Thyroid gland (tissue), 4 donors: Measurements from ENCODE around the gene PDE8A. TPM values are rescaled to one million over a fixed set of nuclear protein-coding genes. Genes with fewer than 3 reads are reported as not detected.

Source experiments
- DNase-seq, 2 donors: peaks; one replicate each; pipeline ENCODE4 v3.0.0-alpha.2; 2019
- H3K27ac ChIP-seq, 3 donors: fragments of 200-600 bp; sonication (generic); 1 replicate in 2 of 3; 2 replicates in 1 of 3; pipeline ENCODE4 v1.5.1; 2016 to 2019; ENCODE audit warnings: mild to moderate bottlenecking in 1 of 3, moderate library complexity in 1 of 3
- H3K27me3 ChIP-seq: fragments of 200-600 bp; sonication (generic); one replicate; pipeline ENCODE4 v1.5.1; 2019
- H3K36me3 ChIP-seq, 2 donors: fragments of 200-600 bp; sonication (generic); one replicate each; pipeline ENCODE4 v1.5.1; 2016 to 2019
- H3K4me1 ChIP-seq, 2 donors: fragments of 200-600 bp; sonication (generic); one replicate each; pipeline ENCODE4 v1.5.1; 2017 to 2019
- H3K4me3 ChIP-seq, 3 donors: fragments of 200-600 bp; sonication (generic); replicated peaks in 1 of 3; 1 replicate in 2 of 3; 2 replicates in 1 of 3; pipeline ENCODE4 v1.5.1; 2016; ENCODE audit warnings: mild to moderate bottlenecking in 1 of 3
- H3K9me3 ChIP-seq: fragments of 200-600 bp; sonication (generic); one replicate; pipeline ENCODE4 v1.5.1; 2017
- POLR2A ChIP-seq, 2 donors: fragments of 450-650 bp; IDR thresholded peaks; one replicate each; pipeline ENCODE4 v1.6.1; 2017; ENCODE audit warnings: antibody characterized with exemption in 2 of 2, mild to moderate bottlenecking in 2 of 2, moderate library complexity in 1 of 2
- WGBS, 2 donors: methylation state at CpG; one replicate each; pipeline ENCODE4 v1.1.5; 2017; 5-methylcytosine and 5-hydroxymethylcytosine counted together
- intact Hi-C: fragments of 100-400 bp; cut with DNase I; formaldehyde crosslinking; loops from one replicate; pipeline ENCODE4 v1.15.1; 2023
- total RNA-seq, 4 donors: library from RNA; depleted of rRNA; stranded (reverse); fragments of >200 nt; gene quantifications; one replicate each; pipeline ENCODE4 v1.2.3, GENCODE V29; 2016
- TF ChIP-seq, protein P1 (sequence below), 6 experiments: fragments of 200-600 bp in 3 of 6; fragments of 450-650 bp in 3 of 6; sonication (generic) in 3 of 6; IDR thresholded peaks; one replicate each; pipeline ENCODE4 v1.5.1; 2016 to 2019; ENCODE audit warnings: antibody characterized with exemption in 6 of 6, mild to moderate bottlenecking in 2 of 6, inconsistent platforms in 1 of 6, moderate library complexity in 1 of 6

Gene PDE8A
- total RNA-seq, 4 donors from 2014 or later: 31.6 to 52.1 (median 35.2) TPM

DNA sequence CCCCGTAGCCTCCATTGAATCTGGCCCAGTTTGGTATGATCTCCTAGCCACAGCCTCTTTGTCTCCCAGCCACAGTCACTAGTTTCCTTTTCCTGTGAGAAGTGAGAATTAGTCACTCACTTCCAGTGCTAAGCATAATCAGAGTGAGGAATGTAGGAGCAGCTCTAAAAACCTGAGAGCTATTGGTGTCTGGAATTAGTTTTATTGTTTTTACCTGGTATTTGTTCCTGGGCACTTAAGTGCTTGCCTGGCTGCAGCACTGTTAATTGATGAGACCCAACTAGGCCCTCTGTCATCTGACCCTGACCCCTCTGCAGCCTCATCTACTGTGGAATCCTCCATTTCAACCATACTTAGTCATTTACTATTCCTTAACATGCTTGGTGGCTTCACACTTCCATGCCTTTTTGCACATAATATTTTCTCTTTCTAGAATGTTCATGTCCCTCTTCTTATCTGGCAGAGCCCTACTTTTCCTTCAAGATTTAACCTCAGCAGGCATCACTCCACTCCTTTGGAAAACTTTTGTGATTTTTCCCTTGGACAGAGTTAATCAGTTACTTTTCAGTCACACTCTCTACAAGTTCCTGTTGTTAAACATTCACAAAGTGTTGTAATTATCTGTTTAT is 48.8 kb downstream of the PDE8A start:
- no peaks in the 10 kb centered on the region for H3K27me3 ChIP-seq
- WGBS, 2 donors: 81 to 85% methylated on average over 1 of the region's 1 CpG
- intact Hi-C loops: no loop called here
- DNase-seq: no peak
- H3K9me3 ChIP-seq: no peaks in the 10 kb centered on the region
- H3K36me3 ChIP-seq: no peaks in the 10 kb centered on the region
- H3K27ac ChIP-seq: no peak overlapping the region
- peaks cover 14 to 48% of the 10 kb centered on the region in 2 donors for H3K4me1 ChIP-seq
- no peak for TF ChIP-seq POLR2A (IDR thresholded peaks at IDR 0.05)
- TF ChIP-seq, protein P1, sequence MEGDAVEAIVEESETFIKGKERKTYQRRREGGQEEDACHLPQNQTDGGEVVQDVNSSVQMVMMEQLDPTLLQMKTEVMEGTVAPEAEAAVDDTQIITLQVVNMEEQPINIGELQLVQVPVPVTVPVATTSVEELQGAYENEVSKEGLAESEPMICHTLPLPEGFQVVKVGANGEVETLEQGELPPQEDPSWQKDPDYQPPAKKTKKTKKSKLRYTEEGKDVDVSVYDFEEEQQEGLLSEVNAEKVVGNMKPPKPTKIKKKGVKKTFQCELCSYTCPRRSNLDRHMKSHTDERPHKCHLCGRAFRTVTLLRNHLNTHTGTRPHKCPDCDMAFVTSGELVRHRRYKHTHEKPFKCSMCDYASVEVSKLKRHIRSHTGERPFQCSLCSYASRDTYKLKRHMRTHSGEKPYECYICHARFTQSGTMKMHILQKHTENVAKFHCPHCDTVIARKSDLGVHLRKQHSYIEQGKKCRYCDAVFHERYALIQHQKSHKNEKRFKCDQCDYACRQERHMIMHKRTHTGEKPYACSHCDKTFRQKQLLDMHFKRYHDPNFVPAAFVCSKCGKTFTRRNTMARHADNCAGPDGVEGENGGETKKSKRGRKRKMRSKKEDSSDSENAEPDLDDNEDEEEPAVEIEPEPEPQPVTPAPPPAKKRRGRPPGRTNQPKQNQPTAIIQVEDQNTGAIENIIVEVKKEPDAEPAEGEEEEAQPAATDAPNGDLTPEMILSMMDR (IDR thresholded peaks at IDR 0.05): no peak
- H3K4me3 ChIP-seq: no peak overlapping the region

DNA sequence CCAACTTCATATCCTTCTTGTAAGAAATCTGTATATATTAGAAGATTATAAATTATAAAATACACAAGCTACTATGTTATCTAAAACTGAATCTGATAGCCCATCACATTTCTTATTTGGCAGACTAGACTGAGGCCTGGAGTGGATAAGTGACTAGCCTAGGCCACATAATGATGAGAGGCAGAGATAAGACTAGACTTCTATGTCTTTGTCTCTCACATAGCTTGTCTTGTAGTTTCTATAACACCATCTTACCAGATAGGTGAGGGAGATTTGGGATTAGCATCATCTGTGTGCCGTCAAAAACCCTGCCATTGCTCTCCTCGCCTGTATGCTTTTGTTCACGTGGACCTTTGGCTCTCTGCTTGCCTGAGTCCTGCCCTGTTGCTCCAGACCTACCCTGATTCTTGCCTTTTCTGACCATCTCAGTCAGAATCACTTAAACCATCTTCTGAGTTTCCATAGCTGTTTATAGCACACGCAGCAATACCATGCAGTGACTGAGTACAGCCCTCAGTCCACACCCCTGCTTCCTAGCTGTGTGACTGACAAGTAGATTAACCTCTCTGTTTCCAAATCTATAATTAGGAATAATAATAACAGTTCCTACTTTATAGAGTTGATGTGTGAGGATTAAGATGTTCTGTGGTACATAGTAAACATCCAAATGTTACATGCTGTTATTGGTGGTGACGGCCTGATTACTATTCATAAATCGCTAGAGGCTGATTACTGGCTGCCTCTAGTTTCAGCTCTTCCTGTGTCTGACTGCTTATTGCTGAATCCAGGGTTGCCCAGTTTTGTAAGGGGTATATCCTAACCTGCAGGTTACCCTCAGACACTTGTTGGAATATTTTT is 49.7 kb downstream of the PDE8A start:
- no peaks in the 10 kb centered on the region for H3K9me3 ChIP-seq
- 91 to 93% methylated on average over 6 of the region's 6 CpGs for WGBS, 2 donors
- intact Hi-C loops: no loop called here
- no peak overlapping the region for H3K27ac ChIP-seq
- no peaks in the 10 kb centered on the region for H3K27me3 ChIP-seq
- no peak overlapping the region for H3K4me3 ChIP-seq
- no peak for DNase-seq
- no peak for TF ChIP-seq POLR2A (IDR thresholded peaks at IDR 0.05)
- TF ChIP-seq, protein P1 (IDR thresholded peaks at IDR 0.05): no peak
- H3K36me3 ChIP-seq: no peaks in the 10 kb centered on the region
- peaks cover 14 to 39% of the 10 kb centered on the region in 2 donors for H3K4me1 ChIP-seq

DNA sequence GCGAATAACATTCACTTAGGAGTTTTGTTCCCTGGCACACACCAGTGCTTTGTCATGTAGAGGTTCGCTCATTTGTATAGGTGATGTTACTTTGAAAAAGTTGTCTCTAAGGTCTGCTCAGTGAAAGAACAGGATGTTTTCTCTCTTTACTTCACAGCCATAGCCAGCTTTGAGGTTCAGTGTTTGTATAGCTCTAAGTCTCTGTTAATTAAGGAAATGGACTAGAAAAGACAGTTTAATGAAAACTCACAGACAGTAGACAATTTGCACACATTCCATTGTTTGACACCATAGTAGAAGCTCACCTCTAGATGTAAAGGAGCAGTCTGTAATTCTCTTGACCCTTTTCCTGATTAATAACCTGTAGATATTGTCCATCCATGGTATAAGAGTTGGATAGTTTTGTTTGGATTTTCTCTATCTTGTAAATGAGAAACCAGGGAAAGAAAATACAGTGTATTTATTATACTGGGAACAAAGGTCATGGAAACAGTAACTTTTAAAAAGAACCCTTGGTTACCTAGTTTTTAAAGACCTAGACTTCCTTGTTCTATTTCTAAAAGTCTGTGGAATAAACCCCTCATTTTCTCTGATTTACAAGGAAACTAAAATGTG is 50.4 kb downstream of the PDE8A start:
- intact Hi-C loops: no loop called here
- 89 to 90% methylated on average over 2 of the region's 2 CpGs for WGBS, 2 donors
- no peak overlapping the region for H3K27ac ChIP-seq
- H3K27me3 ChIP-seq: no peaks in the 10 kb centered on the region
- TF ChIP-seq, protein P1 (IDR thresholded peaks at IDR 0.05): no peak
- TF ChIP-seq POLR2A (IDR thresholded peaks at IDR 0.05): no peak
- no peaks in the 10 kb centered on the region for H3K9me3 ChIP-seq
- peaks cover 6 to 32% of the 10 kb centered on the region in 2 donors for H3K4me1 ChIP-seq
- H3K36me3 ChIP-seq: no peaks in the 10 kb centered on the region
- DNase-seq: no peak
- H3K4me3 ChIP-seq: no peak overlapping the region

DNA sequence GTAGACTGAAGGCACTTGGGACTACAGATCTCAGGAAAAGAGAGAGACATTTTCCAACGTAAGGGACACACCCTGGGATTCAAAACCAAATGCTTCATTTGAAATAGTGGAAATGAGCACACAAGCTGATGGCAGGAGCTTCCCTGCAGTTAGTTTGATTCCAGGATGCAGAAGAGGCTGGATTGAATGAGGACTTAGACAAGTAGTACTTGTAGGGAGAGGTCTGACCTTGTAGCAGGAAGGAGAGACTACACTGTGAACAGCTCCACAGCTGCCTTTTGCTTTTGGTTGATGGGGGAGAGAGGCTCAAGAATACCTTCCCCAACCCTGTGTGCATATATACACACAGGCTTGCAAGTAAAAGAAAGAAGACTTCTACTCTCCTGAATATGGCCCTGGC is 51.5 kb downstream of the PDE8A start:
- Histone ChIP-seq H3K9me3 (no peaks in the 10 kb centered on the region), H3K4me1 (peaks cover 6 to 29% of the 10 kb centered on the region in 2 donors), H3K27ac (no peak overlapping the region), H3K27me3 (no peaks in the 10 kb centered on the region), H3K4me3 (no peak overlapping the region), H3K36me3 (no peaks in the 10 kb centered on the region)
- DNase-seq: no peak
- TF ChIP-seq POLR2A (IDR thresholded peaks at IDR 0.05): no peak
- TF ChIP-seq, protein P1 (IDR thresholded peaks at IDR 0.05): no peak
- 59 to 63% methylated on average over 1 of the region's 1 CpG for WGBS, 2 donors
- intact Hi-C loops: no loop called here
